A549 (cell line): ENCODE measurements around the gene CNPY4. TPM values are rescaled to one million over a fixed set of nuclear protein-coding genes. Genes with fewer than 3 reads are reported as not detected.

Experiments used
- ATAC-seq, 2 experiments: fragments of 200-7000 bp in 1 of 2; fragments of >200 bp in 1 of 2; cut with Nextera tagmentation in 1 of 2; cut with Tn5 transposase in 1 of 2; 3 replicates each; pipeline versions ENCODE4 v1.8.0 to v1.9.1; 2018 to 2020; ENCODE audit warnings: mild to moderate bottlenecking in 1 of 2, moderate library complexity in 1 of 2
- CTCF ChIA-PET: fragments of 300-600 bp; sonication (Branson Sonifier 250); formaldehyde crosslinking; extraction: SDS; loops from one replicate; lab custom pipeline; 2021; ENCODE audit warnings: antibody characterized with exemption, inconsistent platforms; lab: Yijun Ruan, JAX
- POLR2A ChIA-PET: fragments of 350-600 bp; formaldehyde crosslinking; extraction: SDS; loops from one replicate; lab custom pipeline; 2021; ENCODE audit warnings: antibody characterized with exemption, inconsistent platforms; lab: Yijun Ruan, JAX
- DNase-seq, 2 experiments: peaks; one replicate each; pipeline versions ENCODE4 v3.0.0 to v3.0.0-alpha.2; 2011 to 2016; ENCODE audit warnings: low read depth in 1 of 2, low spot score in 1 of 2
- FAIRE-seq: peaks from 2 replicates; lab custom pipeline; 2011; peaks lifted over from hg19 to GRCh38; lab: Jason Lieb, UNC
- H3K27ac ChIP-seq, 2 experiments: fragments of >200 bp; sonication (Bioruptor Twin); formaldehyde crosslinking; 3 replicates each; pipeline ENCODE4 v1.5.1; 2016 to 2017
- H3K4me1 ChIP-seq: fragments of >200 bp; sonication (Bioruptor Twin); formaldehyde crosslinking; 3 replicates; pipeline ENCODE4 v1.6.1; 2016
- H3K4me2 ChIP-seq: fragments of >200 bp; sonication (Bioruptor Twin); formaldehyde crosslinking; 3 replicates; pipeline ENCODE4 v1.6.1; 2016
- H3K4me3 ChIP-seq: fragments of >200 bp; sonication (Bioruptor Twin); formaldehyde crosslinking; 3 replicates; pipeline ENCODE4 v1.5.1; 2016
- H3K9me3 ChIP-seq: fragments of >200 bp; sonication (Bioruptor Twin); formaldehyde crosslinking; 3 replicates; pipeline ENCODE4 v1.6.1; 2016
- CBX2 ChIP-seq: fragments of 200-600 bp; sonication (generic); IDR thresholded peaks from 2 replicates; pipeline ENCODE4 v1.6.1; 2016; ENCODE audit warnings: low read depth, mild to moderate bottlenecking, borderline replicate concordance
- CHD2 ChIP-seq: fragments of 150-350 bp; IDR thresholded peaks from 2 replicates; pipeline ENCODE4 v1.6.1; 2014; ENCODE audit warnings: low read length; ENCODE audit not compliant: partially characterized antibody
- E2F6 ChIP-seq: IDR thresholded peaks from 2 replicates; pipeline ENCODE4 v1.6.1; 2012; ENCODE audit warnings: low read depth, borderline replicate concordance
- EHMT2 ChIP-seq: fragments of 200-600 bp; sonication (generic); IDR thresholded peaks from 2 replicates; pipeline ENCODE4 v1.6.1; 2016; ENCODE audit warnings: antibody characterized with exemption, low read depth, mild to moderate bottlenecking, moderate library complexity
- EP300 ChIP-seq, 2 experiments: fragments of >200 bp; sonication (Bioruptor Twin); formaldehyde crosslinking; IDR thresholded peaks; 2 replicates in 1 of 2; 3 replicates in 1 of 2; pipeline ENCODE4 v1.6.1; 2016 to 2017
- ESRRA ChIP-seq: fragments of 150-350 bp; IDR thresholded peaks from 2 replicates; pipeline ENCODE4 v1.6.1; 2014; ENCODE audit warnings: mild to moderate bottlenecking, low read length, borderline replicate concordance
- FOSB ChIP-seq: fragments of 250-450 bp; sonication (Bioruptor Pico); IDR thresholded peaks from 2 replicates; pipeline ENCODE4 v1.5.0; 2020; ENCODE audit warnings: mild to moderate bottlenecking, moderate library complexity
- FOSL2 ChIP-seq, 2 experiments: fragments of 450-650 bp in 1 of 2; fragments of >200 bp in 1 of 2; sonication (Bioruptor Twin) in 1 of 2; formaldehyde crosslinking; IDR thresholded peaks; 2 replicates each; pipeline versions ENCODE4 v1.5.0 to v1.6.1; 2016 to 2020; ENCODE audit warnings: mild to moderate bottlenecking in 1 of 2, moderate library complexity in 1 of 2
- GATA3 ChIP-seq: IDR thresholded peaks from 2 replicates; pipeline ENCODE4 v1.6.1; 2012; ENCODE audit warnings: borderline replicate concordance
- HOXA7 ChIP-seq: fragments of 250-450 bp; sonication (Bioruptor Pico); IDR thresholded peaks from 2 replicates; pipeline ENCODE4 v1.5.0; 2020; ENCODE audit warnings: mild to moderate bottlenecking, moderate library complexity
- JUNB ChIP-seq: fragments of >200 bp; sonication (Bioruptor Twin); formaldehyde crosslinking; IDR thresholded peaks from 2 replicates; pipeline ENCODE4 v1.6.1; 2016
- KDM1A ChIP-seq: fragments of 200-600 bp; sonication (generic); IDR thresholded peaks from 2 replicates; pipeline ENCODE4 v1.6.1; 2016; ENCODE audit warnings: low read depth, mild to moderate bottlenecking
- KDM5A ChIP-seq: fragments of 200-600 bp; sonication (generic); IDR thresholded peaks from 2 replicates; pipeline ENCODE4 v1.6.1; 2016; ENCODE audit warnings: antibody characterized with exemption, mild to moderate bottlenecking
- MYC ChIP-seq: IDR thresholded peaks from 2 replicates; pipeline ENCODE4 v1.6.1; 2012; ENCODE audit warnings: mild to moderate bottlenecking, inconsistent platforms, low read length, improper control_type of control experiment, borderline replicate concordance
- NPAS2 ChIP-seq: fragments of 250-450 bp; sonication (Bioruptor Pico); IDR thresholded peaks from 2 replicates; pipeline ENCODE4 v1.8.0; 2022; ENCODE audit warnings: mild to moderate bottlenecking, moderate library complexity, borderline replicate concordance
- PBX3 ChIP-seq: IDR thresholded peaks from 2 replicates; pipeline ENCODE4 v1.6.1; 2012
- PHF8 ChIP-seq: fragments of 200-600 bp; sonication (generic); IDR thresholded peaks from 2 replicates; pipeline ENCODE4 v1.6.1; 2016; ENCODE audit warnings: low read depth, mild to moderate bottlenecking, antibody characterized with exemption, moderate library complexity, borderline replicate concordance
- POLR2A ChIP-seq: IDR thresholded peaks from 2 replicates; pipeline ENCODE4 v1.6.1; 2012; ENCODE audit warnings: mild to moderate bottlenecking, low read length
- RCOR1 ChIP-seq: fragments of 150-350 bp; IDR thresholded peaks from 2 replicates; pipeline ENCODE4 v1.6.1; 2014; ENCODE audit warnings: antibody characterized with exemption, low read length, low read depth
- RFX5 ChIP-seq: fragments of 450-650 bp; IDR thresholded peaks from 2 replicates; pipeline ENCODE4 v1.7.1; 2014; ENCODE audit warnings: antibody characterized with exemption, mild to moderate bottlenecking, moderate library complexity
- RNF2 ChIP-seq: fragments of 200-600 bp; sonication (generic); IDR thresholded peaks from 2 replicates; pipeline ENCODE4 v1.6.1; 2016; ENCODE audit warnings: low read depth, mild to moderate bottlenecking, antibody characterized with exemption, moderate library complexity, borderline replicate concordance
- SMC3 ChIP-seq: fragments of >200 bp; sonication (Bioruptor Twin); formaldehyde crosslinking; IDR thresholded peaks from 3 replicates; pipeline ENCODE4 v1.6.1; 2018; ENCODE audit warnings: inconsistent platforms
- SREBF2 ChIP-seq: fragments of 450-650 bp; IDR thresholded peaks from 2 replicates; pipeline ENCODE4 v1.6.1; 2014; ENCODE audit warnings: mild to moderate bottlenecking, moderate library complexity
- USF2 ChIP-seq: fragments of 450-650 bp; IDR thresholded peaks from 2 replicates; pipeline ENCODE4 v1.6.1; 2014; ENCODE audit warnings: antibody characterized with exemption
- ZNF302 ChIP-seq: fragments of 250-450 bp; sonication (Bioruptor Pico); IDR thresholded peaks from 2 replicates; pipeline ENCODE4 v1.9.0; 2021; ENCODE audit warnings: inconsistent platforms, mild to moderate bottlenecking, moderate library complexity
- ZSCAN20 ChIP-seq: fragments of 250-450 bp; sonication (Bioruptor Pico); IDR thresholded peaks from 2 replicates; pipeline ENCODE4 v1.8.0; 2022; ENCODE audit warnings: mild to moderate bottlenecking, moderate library complexity
- WGBS: methylation state at CpG from one replicate; pipeline ENCODE4 v1.1.6; 2017; ENCODE audit errors: missing lambda C conversion rate; 5-methylcytosine and 5-hydroxymethylcytosine counted together
- polyA minus RNA-seq: library from RNA; depleted of rRNA, polyadenylated mRNA; stranded (reverse); fragments of >200 nt; gene quantifications from 2 replicates; pipeline ENCODE4 v1.2.3, GENCODE V29; 2011; rRNA and poly(A)+ RNA removed
- polyA plus RNA-seq, 4 experiments: library from polyadenylated mRNA; depleted of rRNA in 3 of 4; stranded (reverse); fragments of >200 nt; fragmentation: RNase III in 1 of 4; extraction: RNeasy Plus Mini Kit Qiagen cat#74134 plus additional on column Dnase treatment in 1 of 4; gene quantifications; 2 replicates in 3 of 4; 3 replicates in 1 of 4; pipeline ENCODE4 v1.2.3, GENCODE V29; 2011 to 2017
- TF ChIP-seq, protein P1 (sequence below): fragments of >200 bp; sonication (Bioruptor Twin); formaldehyde crosslinking; IDR thresholded peaks from 2 replicates; pipeline ENCODE4 v1.6.1; 2016
- TF ChIP-seq, protein P2 (sequence below): IDR thresholded peaks from 2 replicates; pipeline ENCODE4 v1.6.1; 2012
- TF ChIP-seq, protein P3 (sequence below): fragments of 200-600 bp; sonication (generic); IDR thresholded peaks from 2 replicates; pipeline ENCODE4 v1.6.1; 2016; ENCODE audit warnings: antibody characterized with exemption, mild to moderate bottlenecking, moderate library complexity
- TF ChIP-seq, protein P4 (sequence below): fragments of 150-350 bp; IDR thresholded peaks from 2 replicates; pipeline ENCODE4 v1.6.1; 2014; ENCODE audit warnings: low read depth, mild to moderate bottlenecking, low read length

CNPY4 gene, protein sequence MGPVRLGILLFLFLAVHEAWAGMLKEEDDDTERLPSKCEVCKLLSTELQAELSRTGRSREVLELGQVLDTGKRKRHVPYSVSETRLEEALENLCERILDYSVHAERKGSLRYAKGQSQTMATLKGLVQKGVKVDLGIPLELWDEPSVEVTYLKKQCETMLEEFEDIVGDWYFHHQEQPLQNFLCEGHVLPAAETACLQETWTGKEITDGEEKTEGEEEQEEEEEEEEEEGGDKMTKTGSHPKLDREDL
- 11.3 and 11.7 TPM in 2 replicates for polyA plus RNA-seq (2011; rRNA removed)
- polyA plus RNA-seq (2012; cell fraction: cytosol; rRNA removed): 10.1 and 10.7 TPM in 2 replicates
- polyA plus RNA-seq (2012; cell fraction: nucleus; rRNA removed): 8.6 and 12.2 TPM in 2 replicates
- polyA plus RNA-seq (2017; fragmentation: RNase III; extraction: RNeasy Plus Mini Kit Qiagen cat#74134 plus additional on column Dnase treatment): 16.8 to 26.2 TPM (median 22.8 TPM) in 3 replicates
- polyA minus RNA-seq: 5.7 and 8.4 TPM in 2 replicates

DNA sequence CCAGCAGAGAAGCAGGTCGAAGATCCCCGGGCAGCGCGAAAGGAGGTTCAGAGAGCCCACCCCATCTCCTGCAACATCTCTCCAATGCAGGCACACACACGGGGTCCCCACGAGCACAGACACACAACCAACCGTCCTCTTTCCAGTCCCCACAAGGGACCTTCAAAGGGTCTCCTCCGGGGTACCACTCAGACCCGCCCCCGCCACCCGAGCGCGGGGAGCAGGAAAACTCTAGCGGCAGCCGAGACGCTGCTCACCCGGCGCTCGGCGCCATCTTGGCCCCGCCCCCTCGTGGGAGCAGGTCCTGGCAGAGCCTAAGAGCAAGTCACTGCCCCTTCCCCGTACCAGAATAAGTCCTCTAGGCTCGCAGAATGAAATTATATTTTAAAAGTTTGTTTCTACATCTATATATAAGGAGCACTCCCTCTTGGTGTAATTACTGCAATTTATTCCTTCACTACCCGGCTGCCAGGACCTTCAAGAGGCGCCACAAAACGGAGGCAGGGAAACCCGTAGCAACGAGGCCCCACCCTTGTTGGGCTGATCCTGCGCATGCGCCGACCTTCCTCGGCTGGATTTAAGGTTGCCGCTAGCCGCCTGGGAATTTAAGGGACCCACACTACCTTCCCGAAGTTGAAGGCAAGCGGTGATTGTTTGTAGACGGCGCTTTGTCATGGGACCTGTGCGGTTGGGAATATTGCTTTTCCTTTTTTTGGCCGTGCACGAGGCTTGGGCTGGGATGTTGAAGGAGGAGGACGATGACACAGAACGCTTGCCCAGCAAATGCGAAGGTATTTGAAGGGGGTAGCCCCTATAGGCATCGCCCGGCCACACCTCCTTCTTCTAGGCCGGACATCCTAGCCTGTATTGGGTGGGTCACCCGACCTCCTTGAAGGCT is at the start of gene CNPY4, which contains the start of gene TAF6:
Gene CNPY4, plus strand, starts transcription at position 563 of the 898 bp plus-strand sequence. Its CDS starts 111 bp downstream, at position 674.
Gene TAF6, minus strand, starts transcription at position 287 of the 898 bp plus-strand sequence. CDS start 5,149 bp downstream, outside the sequence.
- ATAC-seq: peak; percentile 84 to 86
- ChIA-PET POLR2A (interaction anchor here (1.2 kb wide), 1 partner anchor 17 kb away, joined by 10 read pairs; the partner anchor contains the start of genes AP4M1 and MCM7), CTCF (interaction anchor here (5.6 kb wide), 1 partner anchor 12 kb away, joined by 46 read pairs; no protein-coding TSS in a partner anchor)
- Histone ChIP-seq H3K4me2 (peak within 1 kb of the TSS; percentile 92), H3K4me3 (peak within 1 kb of the TSS; percentile 81), H3K9me3 (no peaks in the 10 kb centered on the region), H3K27ac (peak within 1 kb of the TSS; percentile 86 to 90), H3K4me1 (peaks cover 13% of the 10 kb centered on the region)
- peak; percentile 98 to 99 for DNase-seq
- FAIRE-seq: peak; percentile 18
- 1% methylated on average over 44 of the region's 49 CpGs for WGBS
- TF ChIP-seq FOSB: no peak
- TF ChIP-seq KDM5A: peak; percentile 88
- no peak for TF ChIP-seq ZNF302 (CRISPR knock-in tag)
- TF ChIP-seq EHMT2: no peak
- TF ChIP-seq JUNB: no peak
- TF ChIP-seq ZSCAN20: no peak
- TF ChIP-seq SMC3: no peak
- TF ChIP-seq KDM1A: no peak
- no peak for TF ChIP-seq NPAS2 (CRISPR knock-in tag)
- no peak for TF ChIP-seq RCOR1
- TF ChIP-seq, protein P1, sequence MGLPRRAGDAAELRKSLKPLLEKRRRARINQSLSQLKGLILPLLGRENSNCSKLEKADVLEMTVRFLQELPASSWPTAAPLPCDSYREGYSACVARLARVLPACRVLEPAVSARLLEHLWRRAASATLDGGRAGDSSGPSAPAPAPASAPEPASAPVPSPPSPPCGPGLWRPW: no peak
- TF ChIP-seq PHF8: peak; percentile 78; the same call in 1 of the 2 replicates
- TF ChIP-seq, protein P2, sequence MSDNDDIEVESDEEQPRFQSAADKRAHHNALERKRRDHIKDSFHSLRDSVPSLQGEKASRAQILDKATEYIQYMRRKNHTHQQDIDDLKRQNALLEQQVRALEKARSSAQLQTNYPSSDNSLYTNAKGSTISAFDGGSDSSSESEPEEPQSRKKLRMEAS: no peak; the same call in none of the 2 replicates
- no peak for TF ChIP-seq ESRRA
- TF ChIP-seq, protein P3, sequence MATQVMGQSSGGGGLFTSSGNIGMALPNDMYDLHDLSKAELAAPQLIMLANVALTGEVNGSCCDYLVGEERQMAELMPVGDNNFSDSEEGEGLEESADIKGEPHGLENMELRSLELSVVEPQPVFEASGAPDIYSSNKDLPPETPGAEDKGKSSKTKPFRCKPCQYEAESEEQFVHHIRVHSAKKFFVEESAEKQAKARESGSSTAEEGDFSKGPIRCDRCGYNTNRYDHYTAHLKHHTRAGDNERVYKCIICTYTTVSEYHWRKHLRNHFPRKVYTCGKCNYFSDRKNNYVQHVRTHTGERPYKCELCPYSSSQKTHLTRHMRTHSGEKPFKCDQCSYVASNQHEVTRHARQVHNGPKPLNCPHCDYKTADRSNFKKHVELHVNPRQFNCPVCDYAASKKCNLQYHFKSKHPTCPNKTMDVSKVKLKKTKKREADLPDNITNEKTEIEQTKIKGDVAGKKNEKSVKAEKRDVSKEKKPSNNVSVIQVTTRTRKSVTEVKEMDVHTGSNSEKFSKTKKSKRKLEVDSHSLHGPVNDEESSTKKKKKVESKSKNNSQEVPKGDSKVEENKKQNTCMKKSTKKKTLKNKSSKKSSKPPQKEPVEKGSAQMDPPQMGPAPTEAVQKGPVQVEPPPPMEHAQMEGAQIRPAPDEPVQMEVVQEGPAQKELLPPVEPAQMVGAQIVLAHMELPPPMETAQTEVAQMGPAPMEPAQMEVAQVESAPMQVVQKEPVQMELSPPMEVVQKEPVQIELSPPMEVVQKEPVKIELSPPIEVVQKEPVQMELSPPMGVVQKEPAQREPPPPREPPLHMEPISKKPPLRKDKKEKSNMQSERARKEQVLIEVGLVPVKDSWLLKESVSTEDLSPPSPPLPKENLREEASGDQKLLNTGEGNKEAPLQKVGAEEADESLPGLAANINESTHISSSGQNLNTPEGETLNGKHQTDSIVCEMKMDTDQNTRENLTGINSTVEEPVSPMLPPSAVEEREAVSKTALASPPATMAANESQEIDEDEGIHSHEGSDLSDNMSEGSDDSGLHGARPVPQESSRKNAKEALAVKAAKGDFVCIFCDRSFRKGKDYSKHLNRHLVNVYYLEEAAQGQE: no peak
- TF ChIP-seq POLR2A: peak; percentile 89
- TF ChIP-seq RFX5: peak; percentile 91
- TF ChIP-seq PBX3: peak; percentile 61; the same call in 1 of the 2 replicates
- TF ChIP-seq GATA3: peak; percentile 6; the same call in 1 of the 2 replicates
- no peak for TF ChIP-seq RNF2
- no peak for TF ChIP-seq USF2
- TF ChIP-seq, protein P4, sequence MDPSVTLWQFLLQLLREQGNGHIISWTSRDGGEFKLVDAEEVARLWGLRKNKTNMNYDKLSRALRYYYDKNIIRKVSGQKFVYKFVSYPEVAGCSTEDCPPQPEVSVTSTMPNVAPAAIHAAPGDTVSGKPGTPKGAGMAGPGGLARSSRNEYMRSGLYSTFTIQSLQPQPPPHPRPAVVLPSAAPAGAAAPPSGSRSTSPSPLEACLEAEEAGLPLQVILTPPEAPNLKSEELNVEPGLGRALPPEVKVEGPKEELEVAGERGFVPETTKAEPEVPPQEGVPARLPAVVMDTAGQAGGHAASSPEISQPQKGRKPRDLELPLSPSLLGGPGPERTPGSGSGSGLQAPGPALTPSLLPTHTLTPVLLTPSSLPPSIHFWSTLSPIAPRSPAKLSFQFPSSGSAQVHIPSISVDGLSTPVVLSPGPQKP: no peak
- TF ChIP-seq FOSL2 (IDR thresholded peaks at IDR 0.05): no peak
- 0 out of 2 replicates have a peak, but pooled peaks have one; percentile 7 for TF ChIP-seq FOSL2 (CRISPR knock-in tag; IDR thresholded peaks at IDR 0.05)
- no peak for TF ChIP-seq CBX2
- peak; percentile 64 for TF ChIP-seq E2F6
- no peak for TF ChIP-seq MYC
- TF ChIP-seq SREBF2: no peak
- TF ChIP-seq HOXA7: no peak
- no peak for TF ChIP-seq EP300 (IDR thresholded peaks at IDR 0.05)
- no peak for TF ChIP-seq CHD2
